Subcutaneous adipose tissue (tissue), 4 donors: ENCODE data around the gene B3GNT3. TPM values are rescaled to one million over a fixed set of nuclear protein-coding genes. Genes with fewer than 3 reads are reported as not detected.

Experiments
- total RNA-seq, 4 donors: library from RNA; depleted of rRNA; stranded (reverse); fragments of >200 nt; gene quantifications; one replicate each; pipeline ENCODE4 v1.1.0, GENCODE V29; 2016
- TF ChIP-seq, protein P1 (sequence below): fragments of 450-650 bp; IDR thresholded peaks from one replicate; pipeline ENCODE4 v1.5.1; 2016; ENCODE audit warnings: low read depth, mild to moderate bottlenecking, control low read depth, antibody characterized with exemption, moderate library complexity

The B3GNT3 gene
- total RNA-seq, 4 donors from 2014 or later, result 1.1 TPM; not detected in 3

- TF ChIP-seq, protein P1, sequence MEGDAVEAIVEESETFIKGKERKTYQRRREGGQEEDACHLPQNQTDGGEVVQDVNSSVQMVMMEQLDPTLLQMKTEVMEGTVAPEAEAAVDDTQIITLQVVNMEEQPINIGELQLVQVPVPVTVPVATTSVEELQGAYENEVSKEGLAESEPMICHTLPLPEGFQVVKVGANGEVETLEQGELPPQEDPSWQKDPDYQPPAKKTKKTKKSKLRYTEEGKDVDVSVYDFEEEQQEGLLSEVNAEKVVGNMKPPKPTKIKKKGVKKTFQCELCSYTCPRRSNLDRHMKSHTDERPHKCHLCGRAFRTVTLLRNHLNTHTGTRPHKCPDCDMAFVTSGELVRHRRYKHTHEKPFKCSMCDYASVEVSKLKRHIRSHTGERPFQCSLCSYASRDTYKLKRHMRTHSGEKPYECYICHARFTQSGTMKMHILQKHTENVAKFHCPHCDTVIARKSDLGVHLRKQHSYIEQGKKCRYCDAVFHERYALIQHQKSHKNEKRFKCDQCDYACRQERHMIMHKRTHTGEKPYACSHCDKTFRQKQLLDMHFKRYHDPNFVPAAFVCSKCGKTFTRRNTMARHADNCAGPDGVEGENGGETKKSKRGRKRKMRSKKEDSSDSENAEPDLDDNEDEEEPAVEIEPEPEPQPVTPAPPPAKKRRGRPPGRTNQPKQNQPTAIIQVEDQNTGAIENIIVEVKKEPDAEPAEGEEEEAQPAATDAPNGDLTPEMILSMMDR, result no peak
These were observed 1.3 kb downstream of the B3GNT3 start for GRCh38 chr19:17796013-17796837.

- TF ChIP-seq, protein P1, result no peak
These were observed 2.0 kb downstream of the B3GNT3 start for GRCh38 chr19:17796838-17797423.

- TF ChIP-seq, protein P1, result no peak
These were observed 2.7 kb downstream of the B3GNT3 start for GRCh38 chr19:17797424-17798201.

GRCh38 chr19:17802137-17802858 is 7.4 kb downstream of the B3GNT3 start:
- TF ChIP-seq, protein P1, result no peak

DNA sequence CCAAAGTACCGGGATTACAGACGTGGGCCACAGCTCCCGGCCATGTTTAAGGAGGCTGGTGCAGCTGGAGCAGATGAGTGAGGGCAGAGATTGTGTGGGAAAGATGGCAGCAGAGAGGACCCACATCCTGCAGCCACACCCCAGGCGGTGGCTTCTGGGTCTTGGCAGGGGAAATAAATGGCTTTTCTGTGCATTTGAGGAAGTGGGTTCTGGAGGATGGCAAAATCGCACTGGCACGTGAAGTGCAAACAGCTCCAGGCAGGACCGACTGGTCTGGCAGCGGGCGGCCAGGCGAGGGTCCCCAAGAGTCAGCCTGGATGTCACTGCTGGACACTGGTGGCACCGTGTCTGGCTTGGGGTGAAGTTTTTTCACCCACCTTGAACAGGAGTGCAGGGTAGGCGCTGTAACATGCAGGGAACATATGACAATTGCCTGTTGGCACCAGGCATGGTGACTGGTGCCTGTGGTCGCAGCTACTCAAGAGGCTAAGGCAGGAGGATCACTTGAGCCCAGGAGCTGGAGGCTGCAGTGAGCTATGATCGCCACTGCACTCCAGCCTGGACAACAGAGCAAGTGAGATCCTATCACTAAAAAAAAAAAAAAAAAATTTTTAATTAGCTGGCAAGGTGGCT is 8.4 kb downstream of the B3GNT3 start:
- TF ChIP-seq, protein P1, result no peak

DNA sequence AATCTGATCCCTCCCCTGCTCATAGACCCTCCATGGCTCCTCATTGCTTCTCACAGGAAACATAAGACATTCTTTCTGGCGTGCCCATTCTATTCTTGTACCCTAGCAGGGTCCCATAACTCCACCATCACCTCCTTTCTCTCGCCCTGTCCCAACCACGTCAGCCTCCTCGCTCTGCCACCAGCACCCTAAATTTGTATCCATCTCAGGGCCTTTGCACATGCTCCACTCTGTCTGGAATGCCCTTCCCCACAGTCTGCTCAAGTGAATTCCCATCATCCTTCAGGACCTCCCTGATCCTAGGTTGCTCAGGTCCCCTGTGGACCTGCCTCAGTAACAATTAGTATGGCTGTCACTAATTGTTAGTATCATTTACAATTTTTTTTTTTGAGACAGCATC is 10.5 kb downstream of the B3GNT3 start:
- TF ChIP-seq, protein P1, result no peak
